A673 (cell line): ENCODE results near the gene CKMT2.

ENCODE experiments used
- EZH2 ChIP-seq: fragments of 200-600 bp; sonication (generic); IDR thresholded peaks from 2 replicates; pipeline ENCODE4 v1.6.1; 2017; ENCODE audit warnings: borderline replicate concordance, low read depth, mild to moderate bottlenecking, mixed read lengths, antibody characterized with exemption, low read length; ENCODE audit not compliant: poor library complexity, severe bottlenecking
- TF ChIP-seq, protein P1 (sequence below): fragments of 300-800, 200-600 bp; sonication (generic); conservative IDR thresholded peaks from 2 replicates; pipeline ENCODE4 v1.5.1; 2017; ENCODE audit warnings: low read depth, mild to moderate bottlenecking, antibody characterized with exemption, low read length, moderate library complexity, mixed read lengths

DNA sequence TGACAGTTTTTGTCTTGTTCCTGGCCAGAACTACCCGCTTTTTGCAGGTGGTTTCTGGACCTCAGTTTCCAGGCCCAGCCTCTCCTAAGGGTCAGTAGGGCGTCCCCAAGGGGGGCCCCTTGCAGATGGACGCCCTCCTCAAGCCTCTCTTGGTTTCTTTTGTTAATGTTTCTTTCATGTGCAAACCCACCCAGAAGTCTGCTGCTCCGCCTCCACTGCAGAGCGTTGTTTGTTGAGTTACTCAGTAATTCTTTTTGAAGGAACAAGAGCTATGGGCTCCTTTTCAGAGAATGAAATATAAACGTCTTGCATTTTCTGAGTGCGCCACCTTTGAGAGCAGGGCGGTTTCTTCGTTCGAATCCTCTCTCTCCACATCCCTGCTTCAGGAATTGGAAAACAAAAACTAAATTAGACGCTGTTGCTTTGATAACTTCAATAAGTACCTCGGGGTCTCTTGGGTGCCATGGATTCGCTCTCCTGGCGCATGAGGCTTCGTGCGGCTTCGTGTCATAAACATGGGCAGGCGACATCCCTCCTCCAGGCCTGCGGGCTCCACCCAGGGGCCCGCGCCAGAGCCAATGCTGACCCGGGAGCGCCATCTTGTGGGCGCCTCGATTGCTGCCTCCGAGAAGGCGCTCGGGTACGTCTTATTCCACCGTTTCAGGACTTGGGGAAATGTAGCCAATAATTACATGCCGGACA, 38.3 kb upstream of the CKMT2 start:
- TF ChIP-seq, protein P1, sequence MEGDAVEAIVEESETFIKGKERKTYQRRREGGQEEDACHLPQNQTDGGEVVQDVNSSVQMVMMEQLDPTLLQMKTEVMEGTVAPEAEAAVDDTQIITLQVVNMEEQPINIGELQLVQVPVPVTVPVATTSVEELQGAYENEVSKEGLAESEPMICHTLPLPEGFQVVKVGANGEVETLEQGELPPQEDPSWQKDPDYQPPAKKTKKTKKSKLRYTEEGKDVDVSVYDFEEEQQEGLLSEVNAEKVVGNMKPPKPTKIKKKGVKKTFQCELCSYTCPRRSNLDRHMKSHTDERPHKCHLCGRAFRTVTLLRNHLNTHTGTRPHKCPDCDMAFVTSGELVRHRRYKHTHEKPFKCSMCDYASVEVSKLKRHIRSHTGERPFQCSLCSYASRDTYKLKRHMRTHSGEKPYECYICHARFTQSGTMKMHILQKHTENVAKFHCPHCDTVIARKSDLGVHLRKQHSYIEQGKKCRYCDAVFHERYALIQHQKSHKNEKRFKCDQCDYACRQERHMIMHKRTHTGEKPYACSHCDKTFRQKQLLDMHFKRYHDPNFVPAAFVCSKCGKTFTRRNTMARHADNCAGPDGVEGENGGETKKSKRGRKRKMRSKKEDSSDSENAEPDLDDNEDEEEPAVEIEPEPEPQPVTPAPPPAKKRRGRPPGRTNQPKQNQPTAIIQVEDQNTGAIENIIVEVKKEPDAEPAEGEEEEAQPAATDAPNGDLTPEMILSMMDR, result peak; percentile 98
- no peak for TF ChIP-seq EZH2
